NT2/D1 (cell line): ENCODE data around the gene PIEZO1.

Experiments used
- SUZ12 ChIP-seq: IDR thresholded peaks from 2 replicates; pipeline ENCODE4 v1.6.1; 2011; ENCODE audit not compliant: insufficient read length, insufficient read depth; ENCODE audit errors: extremely low read depth
- YY1 ChIP-seq: IDR thresholded peaks from 2 replicates; pipeline ENCODE4 v1.6.1; 2011; ENCODE audit not compliant: insufficient read length, insufficient read depth
- ZNF274 ChIP-seq: IDR thresholded peaks from 2 replicates; pipeline ENCODE4 v1.6.1; 2011; ENCODE audit warnings: mild to moderate bottlenecking, low read depth, low read length

DNA sequence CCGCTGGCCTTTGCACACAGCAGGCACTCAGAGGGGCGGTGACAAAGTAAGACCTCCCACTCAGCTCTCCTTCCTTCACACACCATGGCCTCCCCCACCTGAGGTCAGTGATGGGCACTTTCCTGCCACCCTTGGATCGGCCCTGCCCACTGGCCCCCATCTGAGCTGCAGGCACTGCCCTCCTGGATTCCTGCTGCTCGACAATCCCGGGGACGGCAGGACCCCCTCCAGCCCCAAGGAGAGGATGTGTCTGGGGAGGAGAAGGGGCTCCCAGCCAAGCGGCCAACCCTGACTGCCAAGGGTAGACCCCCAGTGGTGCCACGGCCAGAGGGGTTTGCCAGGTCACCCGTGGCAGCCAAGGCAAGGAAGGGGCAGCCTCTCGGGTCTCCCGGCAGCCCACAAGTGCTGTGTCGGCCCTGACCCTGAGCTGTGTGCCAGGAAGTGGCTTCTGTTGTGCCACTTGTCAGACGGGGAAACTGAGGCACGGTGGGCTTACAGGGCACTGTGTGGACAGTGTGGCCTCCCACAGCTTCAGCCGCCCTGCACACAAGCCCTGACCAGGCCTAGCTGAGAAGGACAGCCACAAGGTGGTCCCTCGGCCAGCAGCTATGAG is 22.7 kb downstream of the PIEZO1 start:
- TF ChIP-seq YY1: no peak
- TF ChIP-seq ZNF274: no peak
- no peak for TF ChIP-seq SUZ12
